NCI-H748 treated with DMSO at 0.1 percent for 48 hours (cell line): ENCODE data around the gene HES5.

ENCODE experiments used
- DNase-seq: peaks from one replicate; lab custom pipeline; 2025; lab: John Stamatoyannopoulos, UW

HES5 gene

DNA sequence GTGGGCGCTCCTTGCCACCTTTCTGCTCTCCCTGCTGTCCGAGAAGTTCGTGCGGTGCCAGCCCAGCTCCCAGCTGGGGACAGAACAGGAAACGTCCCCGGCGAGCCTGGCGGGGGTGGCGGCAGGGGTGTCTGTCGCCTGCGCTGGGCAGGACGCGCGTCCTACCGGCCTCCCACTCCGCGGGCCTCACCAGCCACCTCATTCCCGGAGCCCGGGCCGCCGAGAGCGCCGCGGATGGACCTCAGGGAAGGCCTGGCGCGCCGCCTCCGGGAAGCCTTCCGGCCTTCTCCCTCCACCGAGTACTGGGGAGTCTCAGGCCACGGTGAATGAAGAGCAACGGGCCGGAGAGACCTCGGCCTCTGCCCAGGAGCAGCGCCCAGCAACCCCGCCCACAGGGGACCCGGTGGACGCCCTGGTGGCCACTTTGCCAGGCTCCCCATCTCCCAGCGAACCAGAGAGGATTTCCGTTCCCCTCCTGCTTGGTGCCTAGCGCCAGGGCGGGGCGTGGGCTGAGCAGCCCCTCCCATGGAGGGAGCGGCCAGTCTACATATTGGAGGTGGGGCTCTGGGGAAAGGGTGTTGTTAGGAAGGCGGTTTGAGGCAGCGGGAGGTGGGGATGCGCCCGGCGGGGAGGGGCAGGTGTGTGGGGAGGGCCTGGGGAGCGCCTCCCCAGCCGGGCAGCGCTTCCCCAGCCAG lies 16.6 kb upstream of the HES5 start:
- DNase-seq = peak; percentile 40

DNA sequence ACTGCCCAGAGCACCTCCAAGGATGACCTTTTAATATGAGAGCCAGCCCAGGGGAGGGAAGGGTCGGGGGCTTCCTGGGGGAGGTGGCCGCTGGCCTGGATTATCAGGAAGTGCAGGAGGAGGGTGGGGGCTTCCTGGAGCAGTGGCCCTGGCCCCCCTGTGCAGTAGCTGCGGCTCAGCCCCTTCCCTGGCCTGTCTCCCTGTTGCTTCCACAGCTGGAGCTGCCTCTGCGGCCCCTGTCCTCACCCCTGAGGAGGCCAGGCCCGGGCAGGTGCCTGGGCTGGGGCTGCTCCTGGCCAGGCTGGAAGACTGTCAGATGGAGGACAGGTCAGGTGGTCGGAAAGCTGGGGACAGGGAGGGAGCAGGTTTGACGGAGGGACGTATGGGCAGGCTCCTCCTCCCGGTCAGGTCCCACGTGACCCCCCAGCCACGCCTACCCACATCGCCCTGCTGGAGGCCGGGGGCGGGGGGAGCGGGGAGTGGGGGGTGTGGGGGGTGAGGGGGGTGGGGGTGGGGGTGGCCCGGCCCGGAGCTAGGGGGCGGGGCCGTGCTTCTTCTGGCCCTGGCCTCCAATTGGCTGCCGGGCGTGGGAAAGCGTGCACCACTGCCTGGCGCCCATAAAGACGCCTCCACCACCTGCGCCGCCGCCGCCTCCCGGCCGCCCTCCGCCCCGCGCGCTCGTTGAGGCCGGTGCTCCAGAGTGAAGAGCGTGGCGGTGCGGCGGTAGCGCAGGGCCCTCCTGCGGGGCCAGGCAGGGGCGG lies 15.9 kb upstream of the HES5 start:
- peak; percentile 55 for DNase-seq

DNA sequence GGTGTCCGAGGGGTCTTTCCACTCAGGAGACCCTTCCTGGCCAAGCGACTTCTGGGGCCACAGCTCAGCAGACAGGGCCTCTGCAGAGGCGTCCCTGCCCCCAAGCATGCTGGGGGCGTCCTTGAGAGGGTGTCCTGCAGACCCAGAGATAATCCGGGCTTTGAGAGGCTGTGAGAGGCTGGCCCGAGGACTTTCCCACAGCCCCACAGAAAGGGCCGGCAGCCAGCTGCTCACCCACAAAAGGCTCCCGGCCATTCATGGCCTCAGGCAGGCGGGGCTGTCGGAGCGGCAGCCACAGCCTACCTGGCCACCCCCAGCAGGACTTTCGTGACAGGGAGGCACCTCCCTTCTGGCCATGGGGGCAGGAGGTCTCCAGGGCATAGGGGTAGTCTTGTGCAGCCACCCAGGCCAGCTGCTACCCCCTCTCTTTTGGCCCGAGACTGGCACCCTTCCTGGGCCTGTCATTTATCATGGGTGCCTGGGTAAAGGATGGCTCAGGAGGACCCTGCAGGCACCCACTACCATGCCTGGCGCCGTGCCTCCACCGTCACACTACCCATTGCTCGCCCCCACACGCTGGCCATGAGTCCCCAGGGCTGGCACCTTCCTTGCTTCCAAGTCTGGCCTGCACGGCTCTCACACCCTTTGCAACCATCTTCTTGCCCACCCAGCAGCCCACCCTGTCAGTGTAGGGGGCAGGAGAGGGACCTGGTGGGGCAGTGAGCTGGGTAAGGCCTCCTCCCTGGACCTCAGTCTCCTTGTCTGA lies 15.0 kb upstream of the HES5 start:
- DNase-seq = no peak

DNA sequence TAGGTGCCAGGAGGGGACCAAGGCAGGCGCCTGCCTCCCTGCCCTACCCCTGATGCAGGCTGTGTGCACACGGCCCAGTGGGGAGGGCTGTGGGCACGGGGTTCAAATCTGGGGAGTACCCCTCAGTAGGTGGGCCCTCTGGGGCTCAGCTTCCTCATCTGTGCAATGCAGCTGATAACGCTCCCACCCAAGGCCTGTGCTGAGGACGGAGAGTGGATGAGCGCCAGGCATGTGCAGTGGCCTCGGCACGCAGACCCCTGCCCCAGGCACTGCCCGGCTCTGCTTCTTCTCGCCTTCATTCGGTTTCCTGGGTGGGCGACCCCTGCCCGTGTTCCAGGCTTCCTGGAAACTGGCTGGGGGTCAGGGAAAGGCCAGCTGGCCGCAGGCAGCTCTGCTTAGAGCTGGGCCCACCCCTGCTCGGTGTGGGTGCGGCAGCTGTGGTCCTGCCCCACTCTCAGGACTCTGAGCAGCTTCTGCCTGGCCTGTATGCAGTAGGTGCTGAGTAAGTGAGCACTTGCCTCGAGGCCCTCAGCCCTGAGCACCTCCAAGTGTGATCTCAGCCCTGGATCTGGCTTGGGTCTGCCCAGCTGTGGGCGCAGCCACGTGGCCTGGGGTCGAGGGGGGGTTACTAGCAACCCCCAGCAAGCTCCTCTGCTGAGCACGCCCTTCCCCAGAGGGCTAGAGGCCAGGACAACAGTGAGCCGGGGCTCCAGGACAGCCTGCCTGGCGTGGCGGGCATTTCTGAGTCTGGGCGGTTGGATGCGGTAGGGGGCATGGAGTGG lies 14.2 kb upstream of the HES5 start:
- DNase-seq = no peak

- no peak for DNase-seq
Observed at GRCh38 chr1:2543543-2544092, 13.6 kb upstream of the HES5 start.

DNA sequence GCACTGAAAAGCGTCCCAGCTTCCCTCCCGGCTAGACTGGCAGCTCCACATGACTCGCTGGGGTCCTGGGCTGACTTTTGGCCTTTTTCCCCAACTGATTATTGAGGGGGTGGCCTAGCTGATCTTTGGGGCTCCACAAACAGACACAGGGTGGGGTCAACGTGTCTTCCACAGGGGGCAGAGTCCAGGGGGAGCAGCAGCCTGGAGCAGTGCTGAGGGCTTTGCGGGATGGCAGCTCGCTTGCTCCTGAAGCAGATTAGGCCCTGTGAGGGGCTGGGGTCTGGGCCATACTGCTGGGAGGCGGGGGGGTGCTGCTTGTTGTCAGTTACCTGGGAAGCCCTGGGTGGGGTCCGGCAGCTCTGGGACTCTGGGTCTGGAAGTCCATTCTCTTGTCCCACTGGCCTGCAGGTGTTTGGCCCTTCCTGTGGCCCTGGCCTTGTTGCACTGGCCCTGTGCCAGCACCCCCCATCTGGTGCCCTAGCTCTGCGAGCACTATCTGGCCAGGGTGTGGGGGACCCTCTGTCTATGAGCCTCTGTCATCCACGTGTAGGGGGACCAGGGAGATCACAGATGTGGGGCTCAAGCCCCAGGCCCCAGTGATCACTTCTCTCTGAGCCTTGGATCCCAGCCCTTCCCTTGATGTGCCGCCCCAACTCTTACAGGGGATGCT lies 12.3 kb upstream of the HES5 start:
- no peak for DNase-seq

GRCh38 chr1:2541619-2542245 lies 11.7 kb upstream of the HES5 start:
- DNase-seq = no peak

DNA sequence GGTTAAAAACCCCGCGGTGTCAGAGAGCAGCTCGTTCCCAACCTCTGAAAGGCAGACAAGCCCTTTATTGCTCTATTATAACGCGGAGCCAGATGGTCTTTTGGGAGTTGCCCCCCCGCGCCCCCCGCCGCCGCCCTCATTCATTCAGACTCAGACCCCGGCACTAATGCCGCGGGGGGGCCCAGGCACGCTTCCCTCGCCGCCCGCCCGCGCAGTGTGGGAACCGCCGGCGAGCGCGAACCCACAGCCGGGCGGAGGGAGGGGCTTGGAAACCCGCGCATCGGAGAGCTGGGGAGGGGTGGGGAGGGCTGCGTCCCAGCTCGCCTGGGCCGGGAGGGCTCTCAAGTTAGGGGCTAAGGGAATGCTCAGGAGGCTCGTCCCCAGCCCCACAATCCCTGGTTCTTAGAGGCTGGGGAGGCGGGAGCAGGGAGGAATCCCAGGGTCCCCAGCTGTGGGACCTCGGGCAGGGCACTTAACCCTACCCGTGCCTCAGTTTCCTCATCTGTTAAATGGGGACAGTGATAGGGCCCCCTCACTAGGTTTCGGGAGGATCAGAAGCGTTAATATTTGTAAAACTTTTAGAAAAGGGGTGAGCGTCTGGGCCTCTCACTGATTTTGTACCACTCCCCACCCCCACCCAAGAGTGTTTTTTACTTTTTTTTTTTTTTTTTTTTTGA lies 10.9 kb upstream of the HES5 start:
- no peak for DNase-seq

GRCh38 chr1:2539312-2539907 lies 9.3 kb upstream of the HES5 start:
- no peak for DNase-seq

- DNase-seq = no peak
Observed at GRCh38 chr1:2538872-2539271, 8.8 kb upstream of the HES5 start.

- no peak for DNase-seq
Observed at GRCh38 chr1:2538376-2538775, 8.3 kb upstream of the HES5 start.

DNA sequence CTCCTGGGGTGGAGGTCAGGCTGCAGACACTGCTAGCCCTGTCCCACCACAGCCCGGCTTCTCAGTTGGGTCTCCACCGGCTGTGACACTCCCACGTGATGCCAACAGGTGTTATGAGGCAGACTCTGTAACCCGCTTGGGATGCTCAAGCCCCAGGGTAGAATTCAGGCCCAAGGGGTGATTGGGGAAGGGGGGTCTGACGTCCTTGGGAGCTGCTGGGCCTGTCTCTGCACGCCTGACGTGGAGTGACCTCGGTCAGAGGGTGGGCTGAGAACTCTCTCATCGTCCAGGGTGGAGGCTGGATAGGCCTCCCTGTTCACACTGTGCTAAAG lies 7.7 kb upstream of the HES5 start:
- DNase-seq = no peak

DNA sequence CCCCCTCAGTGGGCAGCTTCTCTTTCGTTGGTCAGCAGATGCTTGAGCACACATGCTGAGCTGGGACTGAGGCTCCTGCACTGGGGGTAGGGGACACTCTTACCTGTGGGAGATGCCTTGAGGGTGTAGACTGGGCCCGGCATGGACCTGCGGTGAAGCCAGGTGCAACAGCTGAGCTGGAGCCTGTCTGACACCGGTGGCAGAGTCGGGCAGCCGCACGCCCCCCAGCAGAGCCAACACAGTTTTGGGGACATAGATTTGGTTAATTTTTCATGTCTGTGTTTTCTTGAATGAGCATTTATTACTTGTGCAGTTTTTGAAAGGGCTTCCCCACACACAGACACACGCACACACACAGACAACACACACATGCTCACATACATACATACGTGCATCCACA lies 5.9 kb upstream of the HES5 start:
- no peak for DNase-seq

- no peak for DNase-seq
Observed at GRCh38 chr1:2535455-2535854, 5.4 kb upstream of the HES5 start.

GRCh38 chr1:2534687-2535441 lies 4.8 kb upstream of the HES5 start:
- no peak for DNase-seq

DNA sequence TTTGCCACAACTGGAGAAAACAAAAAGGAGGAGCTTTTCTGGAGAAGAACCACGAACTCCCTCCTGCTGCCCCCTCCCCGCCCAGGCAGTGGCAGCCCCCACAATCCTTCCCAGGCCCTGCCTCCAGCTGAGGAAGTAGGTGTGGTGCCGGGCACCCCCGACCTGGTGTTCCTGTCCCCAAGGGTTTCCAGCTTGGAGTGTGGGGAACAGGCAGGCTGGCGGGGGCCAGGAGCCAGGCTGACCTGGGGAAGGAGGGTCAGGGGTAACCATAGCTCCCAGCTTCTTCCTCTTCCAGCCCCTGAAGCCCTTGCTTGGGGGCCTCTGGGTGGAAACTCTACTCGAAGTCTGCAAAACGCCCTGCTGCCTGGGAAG lies 4.2 kb upstream of the HES5 start:
- DNase-seq = no peak

- no peak for DNase-seq
Observed at GRCh38 chr1:2533365-2533764, 3.3 kb upstream of the HES5 start.

DNA sequence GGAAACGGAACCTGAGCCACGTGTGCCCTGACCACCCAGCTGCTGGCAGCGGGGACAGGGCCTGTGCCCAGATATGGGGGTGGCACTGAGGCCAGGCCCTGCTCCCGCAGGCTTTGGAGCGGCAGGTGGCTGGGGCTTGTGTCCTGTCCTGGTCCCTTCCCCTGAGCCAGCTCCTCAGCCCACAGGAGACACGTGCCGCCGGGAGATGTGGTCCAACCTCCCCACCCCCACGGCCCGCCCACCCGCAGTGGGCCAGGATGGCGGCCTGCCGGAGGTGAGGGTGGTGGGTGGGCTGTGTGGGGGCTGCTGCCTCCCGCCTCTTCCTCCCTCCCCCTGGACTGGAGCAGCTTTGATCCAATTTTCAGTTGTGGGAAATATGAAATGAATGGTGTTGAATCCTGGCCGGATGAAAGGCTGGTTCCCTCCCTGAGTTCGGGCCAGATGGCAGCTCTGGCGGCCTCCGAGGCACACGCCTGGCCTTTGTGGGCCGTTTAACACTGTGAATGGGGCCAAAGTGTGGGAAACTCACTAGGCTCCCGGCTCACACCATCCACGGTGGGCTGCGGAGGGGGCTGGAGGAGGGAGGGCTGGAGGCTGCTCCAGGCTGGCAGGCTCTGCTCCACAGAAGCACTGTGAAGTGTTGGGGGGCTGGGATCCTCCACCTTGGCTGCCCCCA lies 2.6 kb upstream of the HES5 start:
- no peak for DNase-seq
